Measurements from ENCODE around the gene POLN. TPM values are rescaled to one million over a fixed set of nuclear protein-coding genes. Genes with fewer than 3 reads are reported as not detected.

Gene POLN
- total RNA-seq, 1 experiment from 2014 or later, result 1.3 TPM

GRCh38 chr4:2287594-2287915 is 45.6 kb upstream of the POLN start:
- TF ChIP-seq CTCF (conservative IDR thresholded peaks at IDR 0.05) (no peak), EZH2 (IDR thresholded peaks at IDR 0.05; ENCODE audit: low read depth) (no peak)
- ChIA-PET CTCF (no interaction called here), POLR2A (ENCODE audit: unreplicated experiment) (no interaction called here)
- H3K36me3 ChIP-seq (ENCODE audit: low read depth), result no peaks in the 10 kb centered on the region
- no peaks in the 10 kb centered on the region for H3K9me3 ChIP-seq (ENCODE audit: insufficient read depth, low read depth)
- peaks cover 42% of the 10 kb centered on the region for H3K27me3 ChIP-seq (ENCODE audit: insufficient read depth, low read depth)
- no peaks in the 10 kb centered on the region for H3K4me1 ChIP-seq (replicated peaks; ENCODE audit: insufficient read depth)
- no peak overlapping the region for H3K4me3 ChIP-seq
- H2AFZ ChIP-seq, result no peak overlapping the region
- no peak overlapping the region for H3K27ac ChIP-seq
- no peak overlapping the region for H3K4me2 ChIP-seq
- BruUV-seq (replicated peaks), result no TSS peak
- no peaks in the 10 kb centered on the region for H3K79me2 ChIP-seq (ENCODE audit: low read depth)
- DNase-seq, result no peak
- intact Hi-C loops (cut with micrococcal nuclease; ENCODE audit: unreplicated experiment), result no loop called here
- no peaks in the 10 kb centered on the region for H3K9me2 ChIP-seq (ENCODE audit: insufficient read depth)
- H3F3A ChIP-seq (ENCODE audit: insufficient read depth, low read depth), result no peaks in the 10 kb centered on the region; the same call in 1 of the 2 replicates
- H4K20me1 ChIP-seq (ENCODE audit: insufficient read depth), result no peaks in the 10 kb centered on the region; the same call in 1 of the 2 replicates

GRCh38 chr4:2286904-2287593 is 45.1 kb upstream of the POLN start:
- H3F3A ChIP-seq (ENCODE audit: insufficient read depth, low read depth), result no peaks in the 10 kb centered on the region; the same call in 1 of the 2 replicates
- no peak for DNase-seq
- TF ChIP-seq CTCF (conservative IDR thresholded peaks at IDR 0.05) (no peak), EZH2 (IDR thresholded peaks at IDR 0.05; ENCODE audit: low read depth) (no peak)
- H3K4me3 ChIP-seq, result no peak overlapping the region
- H3K27ac ChIP-seq, result no peak overlapping the region
- H3K4me2 ChIP-seq, result no peak overlapping the region
- H3K9me3 ChIP-seq (ENCODE audit: insufficient read depth, low read depth), result no peaks in the 10 kb centered on the region
- ChIA-PET POLR2A (ENCODE audit: unreplicated experiment) (no interaction called here), CTCF (no interaction called here)
- no peaks in the 10 kb centered on the region for H3K36me3 ChIP-seq (ENCODE audit: low read depth)
- no peaks in the 10 kb centered on the region for H3K4me1 ChIP-seq (replicated peaks; ENCODE audit: insufficient read depth)
- H4K20me1 ChIP-seq (ENCODE audit: insufficient read depth), result no peaks in the 10 kb centered on the region; the same call in 1 of the 2 replicates
- BruUV-seq (replicated peaks), result no TSS peak
- intact Hi-C loops (cut with micrococcal nuclease; ENCODE audit: unreplicated experiment), result no loop called here
- no peaks in the 10 kb centered on the region for H3K79me2 ChIP-seq (ENCODE audit: low read depth)
- peaks cover 42% of the 10 kb centered on the region for H3K27me3 ChIP-seq (ENCODE audit: insufficient read depth, low read depth)
- no peaks in the 10 kb centered on the region for H3K9me2 ChIP-seq (ENCODE audit: insufficient read depth)
- no peak overlapping the region for H2AFZ ChIP-seq

GRCh38 chr4:2285613-2286381 is 43.9 kb upstream of the POLN start:
- no peak overlapping the region for H3K27ac ChIP-seq
- no peak overlapping the region for H3K4me2 ChIP-seq
- no peaks in the 10 kb centered on the region for H3K36me3 ChIP-seq (ENCODE audit: low read depth)
- no peaks in the 10 kb centered on the region for H3K4me1 ChIP-seq (replicated peaks; ENCODE audit: insufficient read depth)
- no peak overlapping the region for H2AFZ ChIP-seq
- no peak for TF ChIP-seq CTCF (conservative IDR thresholded peaks at IDR 0.05)
- no peak for TF ChIP-seq EZH2 (IDR thresholded peaks at IDR 0.05; ENCODE audit: low read depth)
- H3F3A ChIP-seq (ENCODE audit: insufficient read depth, low read depth), result no peaks in the 10 kb centered on the region; the same call in 1 of the 2 replicates
- ChIA-PET POLR2A (ENCODE audit: unreplicated experiment) (no interaction called here), CTCF (no interaction called here)
- no peaks in the 10 kb centered on the region for H3K9me2 ChIP-seq (ENCODE audit: insufficient read depth)
- H3K79me2 ChIP-seq (ENCODE audit: low read depth), result no peaks in the 10 kb centered on the region
- peaks cover 36% of the 10 kb centered on the region for H3K27me3 ChIP-seq (ENCODE audit: insufficient read depth, low read depth)
- DNase-seq, result no peak
- intact Hi-C loops (cut with micrococcal nuclease; ENCODE audit: unreplicated experiment), result no loop called here
- BruUV-seq (replicated peaks), result no TSS peak
- H3K4me3 ChIP-seq, result no peak overlapping the region
- no peaks in the 10 kb centered on the region for H4K20me1 ChIP-seq (ENCODE audit: insufficient read depth)
- no peaks in the 10 kb centered on the region for H3K9me3 ChIP-seq (ENCODE audit: insufficient read depth, low read depth)

Measured in PC-9 (cell line).